Activated T-cell treated with anti-CD3 and anti-CD28 coated beads, Interleukin-2, amount 50 U/mL, for 1 hour (primary cell): Measurements from ENCODE around the gene ERFL.
"Not testable (repeated sequence)": the region's sequence is repeated elsewhere in the genome, so short reads cannot be mapped to it uniquely, and the experiment has no call there.

Experiments used
- DNase-seq: peaks from one replicate; pipeline ENCODE4 v3.0.0-alpha.2; 2020

The ERFL gene

DNA sequence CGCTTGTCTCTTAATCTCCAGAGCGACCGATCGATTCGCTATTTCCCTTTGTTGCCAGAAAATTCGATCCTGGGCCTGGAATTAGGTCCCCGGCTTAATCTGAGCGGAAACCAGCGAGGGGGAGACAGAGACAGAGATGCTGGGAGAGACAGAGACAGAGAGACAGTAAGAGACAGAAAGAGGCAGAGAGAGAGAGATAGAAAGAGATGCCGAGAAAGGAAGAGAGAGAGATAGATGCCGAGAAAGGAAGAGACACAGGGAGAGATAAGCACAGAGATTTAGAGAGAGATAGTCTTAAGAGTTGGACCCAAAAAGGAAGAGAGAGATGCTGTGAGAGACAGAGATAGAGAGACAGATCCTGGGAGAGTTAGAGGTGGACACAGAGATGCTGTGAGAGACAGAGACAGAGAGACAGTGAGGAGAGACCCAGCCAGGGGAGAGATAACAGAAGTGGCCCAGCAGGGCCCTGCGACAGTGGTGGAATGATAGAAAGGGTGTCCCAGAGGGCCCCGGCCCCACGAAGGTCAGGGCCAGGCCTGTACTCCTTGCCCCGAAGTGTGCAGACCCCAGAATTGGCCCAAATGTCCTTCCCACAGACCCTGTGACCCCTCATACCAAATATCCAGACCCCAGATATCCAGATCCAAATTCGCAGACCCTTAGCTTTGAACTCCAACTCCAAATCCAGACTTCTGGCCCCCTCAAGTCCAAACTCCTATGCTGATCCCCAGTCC, 1.3 kb downstream of the ERFL start:
- no peak for DNase-seq

DNA sequence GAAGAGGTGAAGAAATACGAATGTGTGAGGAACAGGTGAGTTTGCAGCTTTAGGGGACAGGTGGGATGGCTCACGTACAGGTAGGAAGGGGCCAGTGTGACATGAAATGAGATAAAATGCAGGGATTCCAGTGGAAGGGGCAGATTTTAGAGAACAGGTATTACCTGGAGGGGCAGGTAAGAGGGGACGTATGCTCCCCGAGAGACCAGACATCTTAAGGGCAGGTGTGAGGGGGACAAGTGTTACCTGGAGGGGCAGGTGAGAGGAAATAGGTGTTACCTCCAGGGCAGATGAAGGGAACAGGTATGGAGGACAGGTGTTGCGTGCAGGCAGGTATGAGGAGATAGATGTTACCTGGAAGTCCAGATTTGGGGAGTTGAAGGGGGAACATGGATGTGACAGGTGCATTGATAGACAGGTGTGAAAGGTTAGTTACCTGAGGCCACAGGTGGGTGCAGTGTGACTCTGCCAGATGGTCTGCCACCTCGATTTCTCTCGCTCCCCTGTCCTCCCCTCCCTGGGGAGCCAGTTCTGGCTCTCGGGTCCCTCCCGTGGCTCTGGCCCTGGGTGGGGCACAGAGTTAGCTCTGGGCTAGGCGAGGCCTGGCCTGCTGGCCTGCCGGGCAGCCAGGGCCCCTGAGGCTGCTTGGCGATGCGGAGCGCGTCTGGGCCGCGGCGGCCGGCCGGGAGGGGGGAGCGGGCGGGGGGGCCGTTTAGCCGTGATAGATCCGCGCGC, 2.1 kb downstream of the ERFL start:
- no peak for DNase-seq

DNA sequence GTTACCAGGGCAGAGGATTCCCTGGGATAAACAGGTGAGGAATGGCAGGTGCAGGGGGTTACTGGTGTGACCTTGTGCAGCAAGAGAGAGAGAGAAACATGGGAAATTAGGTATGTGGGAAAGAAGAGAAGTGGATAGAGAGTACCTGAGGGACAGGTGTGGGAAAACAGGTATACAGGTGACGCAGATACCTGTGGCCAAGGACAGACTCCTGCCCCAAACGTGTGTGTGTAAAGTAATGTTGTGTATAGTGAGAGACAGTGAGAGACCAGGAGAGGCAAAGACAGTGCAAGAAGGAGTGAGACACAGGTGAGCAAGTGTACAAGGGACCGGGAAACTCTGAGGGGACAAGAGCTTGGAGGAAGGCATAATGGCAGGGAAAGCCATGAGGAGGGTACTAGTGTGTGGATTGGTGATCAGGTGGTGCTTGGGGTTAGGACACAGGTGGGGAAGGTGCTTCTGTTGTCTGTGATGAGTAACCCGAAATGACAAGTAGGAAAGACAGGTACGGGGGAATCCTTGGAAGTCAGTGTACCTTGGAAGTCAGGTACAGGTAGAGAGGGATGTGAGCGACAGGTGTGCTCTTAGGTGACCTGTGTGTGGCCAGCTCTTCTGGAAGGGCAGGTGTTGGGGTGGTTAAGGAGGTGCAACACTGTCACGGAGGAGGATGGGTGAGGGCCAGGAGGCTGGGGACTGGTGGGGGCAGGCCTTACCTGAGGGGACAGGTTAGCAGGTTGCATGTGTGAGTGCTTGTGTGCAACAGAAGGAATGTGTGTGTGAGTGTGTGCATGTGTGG, 2.8 kb downstream of the ERFL start:
- no peak for DNase-seq

DNA sequence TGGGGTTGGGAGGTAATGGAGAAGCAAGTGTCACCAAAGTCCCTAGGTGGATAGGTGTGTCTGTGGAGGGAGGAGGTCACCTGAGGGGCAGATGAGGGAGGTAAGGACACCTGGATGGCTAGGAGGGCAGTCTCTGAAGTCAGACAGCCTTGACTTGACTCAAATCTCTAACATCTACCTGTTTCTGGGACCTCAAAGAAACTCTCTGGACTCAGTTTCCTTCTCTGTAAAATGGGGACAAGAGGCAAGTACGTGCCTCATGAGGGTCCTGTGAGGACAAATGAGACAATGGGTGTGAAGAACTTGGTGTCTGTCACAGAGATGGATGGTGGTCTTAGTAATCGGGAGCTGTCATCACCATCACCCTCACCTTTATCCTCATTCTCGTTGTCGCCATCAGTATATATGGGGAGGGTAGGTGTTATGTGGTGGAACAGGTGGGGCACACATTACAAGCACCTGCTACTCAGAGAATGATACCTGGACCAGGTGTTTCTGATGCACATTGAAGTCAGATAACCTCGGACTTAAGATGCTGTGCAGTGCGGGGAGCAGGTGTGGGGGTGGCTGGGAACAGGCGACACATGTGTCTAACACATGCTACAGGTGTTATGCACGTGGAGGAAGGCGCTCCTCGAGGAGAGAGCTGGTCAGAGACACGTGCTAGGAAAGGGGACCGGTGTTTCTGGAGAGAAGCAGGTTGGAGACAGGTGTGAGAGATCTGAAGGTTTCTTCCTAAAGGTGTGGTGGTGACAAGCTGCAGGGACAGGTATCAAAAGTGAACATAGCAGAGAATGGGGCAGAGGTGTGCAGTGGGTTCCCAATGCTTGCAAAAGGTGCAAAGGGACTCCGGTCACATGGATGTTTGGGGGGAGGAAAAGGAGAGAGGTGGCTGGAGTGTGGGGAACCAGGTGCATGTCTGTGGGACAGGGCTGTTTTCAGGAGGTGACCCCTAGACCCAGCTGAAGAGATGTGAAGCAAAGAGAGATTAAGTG, 3.8 kb downstream of the ERFL start:
- DNase-seq, result no peak

DNA sequence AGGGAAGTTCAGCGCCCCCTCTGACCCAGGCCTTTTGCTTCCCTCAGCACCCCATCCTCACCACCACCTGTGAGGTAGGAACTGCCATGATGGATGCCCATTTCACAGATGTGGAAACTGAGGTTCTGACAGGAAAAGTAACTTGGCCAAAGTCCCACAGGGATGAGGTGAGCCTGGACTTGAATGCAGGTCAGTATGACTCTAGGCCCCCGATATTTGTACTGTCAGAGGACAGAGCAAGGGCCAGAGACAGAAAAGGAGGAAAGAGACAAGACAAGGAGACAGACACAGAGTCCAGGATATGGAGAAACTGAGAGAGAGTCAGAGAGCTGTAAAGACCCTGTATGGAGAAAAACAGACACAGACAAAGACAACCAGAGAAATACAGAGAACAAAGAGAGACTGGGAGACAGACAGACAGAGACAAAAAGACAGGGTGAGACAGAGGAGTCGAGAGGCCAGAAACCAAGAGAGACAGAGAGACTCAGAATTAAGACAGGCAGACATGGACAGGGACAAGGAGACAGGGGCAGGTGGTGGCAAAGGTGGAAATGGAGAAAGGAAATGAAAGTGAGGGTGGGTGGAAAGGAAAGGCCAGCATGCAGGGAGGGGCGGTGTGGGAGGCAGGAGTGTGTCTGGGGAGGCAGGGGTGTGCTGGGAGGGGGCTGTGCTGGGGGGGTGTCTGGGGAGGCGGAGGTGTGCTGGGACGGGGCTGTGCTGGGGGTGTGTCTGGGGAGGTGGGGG, 5.0 kb downstream of the ERFL start:
- no peak for DNase-seq

DNA sequence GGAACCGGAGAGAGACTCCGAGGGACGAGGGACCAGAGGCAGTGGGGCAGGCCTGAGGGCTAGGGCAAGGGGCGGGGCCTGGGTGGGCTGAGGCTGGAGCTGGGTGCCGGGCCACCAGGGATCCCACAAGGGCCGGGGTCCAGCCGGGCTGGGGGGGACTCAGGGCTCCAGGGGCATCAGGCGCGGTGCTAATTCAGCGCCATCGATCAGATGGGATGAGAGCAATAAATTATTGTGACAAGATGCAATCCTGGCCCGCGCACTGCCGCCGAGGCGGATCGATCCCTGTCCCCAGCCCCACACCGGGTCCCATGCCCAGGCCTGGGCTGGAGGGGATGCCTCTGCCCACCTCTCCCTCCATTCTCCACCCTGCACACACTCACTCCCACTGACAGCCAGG, 5.7 kb downstream of the ERFL start:
- no peak for DNase-seq

DNA sequence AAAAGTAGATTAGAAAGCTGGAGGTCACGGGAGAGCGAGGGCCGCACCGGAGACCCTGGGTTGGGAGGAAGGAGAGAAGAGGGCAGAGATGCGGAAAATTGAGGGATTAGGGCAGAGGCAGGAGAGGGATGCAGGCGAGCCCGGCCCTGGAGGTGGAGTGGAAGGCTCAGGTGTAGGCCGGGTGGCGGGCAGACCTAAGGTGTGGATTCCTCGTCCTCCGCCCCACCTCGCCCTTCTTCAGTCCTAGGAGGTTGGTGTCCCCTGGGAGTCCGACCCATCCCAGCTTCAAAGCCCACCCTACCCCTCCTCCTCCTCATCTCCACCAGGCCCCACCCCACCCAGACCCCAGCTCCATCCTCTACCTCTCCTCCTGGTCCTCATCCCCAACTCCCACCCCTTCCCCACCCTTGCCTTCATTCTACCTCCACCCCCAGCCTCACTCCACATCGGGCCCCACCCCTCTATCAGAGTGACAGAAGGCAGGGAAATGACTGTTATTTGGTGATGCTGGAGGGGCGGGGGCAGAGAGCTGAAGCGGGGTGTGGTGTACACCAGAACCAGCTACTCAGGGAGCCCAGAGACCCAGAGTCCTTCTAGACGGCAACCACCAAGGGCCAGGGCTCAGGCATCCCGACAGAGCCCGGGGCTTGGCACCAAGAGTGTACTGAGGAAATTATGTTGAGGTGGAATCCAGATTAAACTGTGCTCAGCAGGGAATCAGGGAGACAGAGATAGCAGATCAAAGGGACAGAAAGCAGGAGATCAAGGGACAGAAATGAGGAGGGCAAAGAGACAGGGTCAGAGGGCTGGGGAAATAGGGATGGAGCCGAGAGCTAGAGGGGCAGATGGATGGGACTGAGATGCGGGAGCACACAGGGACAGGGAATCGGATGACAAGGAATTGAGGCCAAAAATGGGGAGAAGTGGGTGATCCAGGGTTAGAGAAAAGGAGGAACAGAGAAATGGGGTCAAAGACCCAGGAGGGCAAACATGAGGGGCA, 6.4 kb downstream of the ERFL start:
- no peak for DNase-seq

DNA sequence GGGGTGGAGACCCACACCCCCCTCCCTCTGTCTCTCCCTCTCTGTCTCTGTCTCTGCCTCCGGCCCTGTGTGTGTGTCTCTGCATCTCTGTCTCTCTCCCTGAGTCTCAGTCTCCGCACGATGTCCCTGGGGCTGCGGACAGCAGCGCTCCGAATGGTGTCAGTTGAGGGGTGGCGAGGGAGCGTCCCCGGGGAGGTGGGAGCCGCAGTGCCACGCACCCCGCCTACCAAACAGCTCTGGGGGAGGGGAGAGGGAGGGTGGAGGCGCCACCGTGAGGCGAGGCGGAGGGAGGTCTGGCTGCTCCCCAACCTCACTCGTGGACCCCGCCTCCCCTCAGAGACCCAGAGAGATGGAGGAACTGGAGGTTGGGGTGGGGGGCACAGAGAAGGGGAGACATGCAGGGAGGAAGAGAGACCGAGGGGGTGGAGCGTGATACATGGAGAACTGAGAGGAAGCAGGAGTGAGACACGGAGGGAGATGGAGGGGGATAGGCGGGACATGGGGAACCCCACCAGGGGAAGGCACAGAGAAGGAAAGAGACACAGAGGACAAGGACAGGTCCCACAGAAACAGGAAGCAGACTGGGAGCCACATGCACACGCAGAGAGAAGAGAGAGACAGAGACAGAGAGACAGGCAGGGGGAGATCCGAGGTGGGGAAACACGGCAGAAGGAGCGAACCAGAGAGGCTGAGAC, 7.2 kb downstream of the ERFL start:
- DNase-seq, result no peak

DNA sequence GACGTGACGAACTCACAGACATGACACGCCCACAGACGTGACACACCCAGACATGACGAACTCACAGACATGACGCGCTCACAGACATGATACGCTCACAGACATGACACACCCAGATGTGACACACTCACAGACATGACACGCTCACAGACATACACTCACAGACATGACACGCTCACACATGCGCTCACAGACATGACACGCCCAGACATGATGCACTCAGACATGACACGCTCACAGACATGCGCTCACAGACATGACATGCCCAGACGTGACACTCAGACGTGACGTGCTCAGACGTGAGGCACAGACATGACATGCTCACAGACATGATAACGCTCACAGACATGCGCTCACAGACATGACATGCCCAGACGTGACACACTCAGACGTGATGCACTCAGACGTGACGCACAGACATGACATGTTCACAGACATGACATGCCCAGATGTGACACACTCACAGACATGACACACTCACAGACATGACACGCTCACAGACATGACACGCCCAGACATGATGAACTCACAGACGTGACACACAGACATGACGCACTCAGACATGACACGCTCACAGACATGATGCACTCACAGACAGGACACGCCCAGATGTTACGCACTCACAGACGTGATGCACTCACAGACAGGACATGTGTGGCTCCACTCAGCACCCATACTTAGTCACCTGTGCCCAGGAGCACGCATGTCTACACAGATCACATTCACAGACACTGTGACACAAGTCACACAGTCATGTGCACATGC, 8.1 kb downstream of the ERFL start:
- DNase-seq, result no peak

DNA sequence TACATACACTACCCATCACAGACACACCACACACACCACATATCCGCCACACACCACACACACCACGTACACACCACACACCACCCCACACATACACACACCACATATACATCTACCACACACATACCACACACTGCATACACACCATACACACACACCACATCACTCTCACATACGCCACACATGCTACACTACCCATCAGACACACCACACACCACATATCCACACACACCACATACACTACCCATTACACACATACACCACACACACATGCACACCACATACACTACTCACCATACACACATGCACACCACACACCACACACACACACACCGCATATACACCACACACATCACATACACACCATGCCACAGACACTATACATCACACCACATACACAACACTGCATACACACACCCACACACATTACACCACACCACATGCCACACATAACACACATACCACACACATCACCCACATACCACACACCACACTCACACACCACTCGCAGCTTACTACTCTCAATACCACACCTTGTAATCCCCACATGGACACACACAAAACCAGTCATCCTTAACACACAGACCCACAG, 9.5 kb downstream of the ERFL start:
- no peak for DNase-seq

DNA sequence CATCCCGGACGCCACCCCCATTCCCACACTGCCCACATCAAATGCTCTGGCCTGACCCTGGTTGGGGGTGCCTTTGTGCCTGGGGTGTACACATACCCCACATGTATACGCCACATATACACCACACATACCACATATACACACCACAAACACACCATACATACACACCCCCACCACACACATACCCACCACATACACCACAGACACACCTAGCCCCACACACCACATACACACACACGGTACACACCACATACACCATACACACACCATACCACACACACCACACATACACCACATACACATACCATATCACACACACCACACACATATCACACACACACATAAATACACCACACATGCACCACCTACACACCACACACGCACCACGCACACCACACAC, 10.2 kb downstream of the ERFL start:
- no peak for DNase-seq

DNA sequence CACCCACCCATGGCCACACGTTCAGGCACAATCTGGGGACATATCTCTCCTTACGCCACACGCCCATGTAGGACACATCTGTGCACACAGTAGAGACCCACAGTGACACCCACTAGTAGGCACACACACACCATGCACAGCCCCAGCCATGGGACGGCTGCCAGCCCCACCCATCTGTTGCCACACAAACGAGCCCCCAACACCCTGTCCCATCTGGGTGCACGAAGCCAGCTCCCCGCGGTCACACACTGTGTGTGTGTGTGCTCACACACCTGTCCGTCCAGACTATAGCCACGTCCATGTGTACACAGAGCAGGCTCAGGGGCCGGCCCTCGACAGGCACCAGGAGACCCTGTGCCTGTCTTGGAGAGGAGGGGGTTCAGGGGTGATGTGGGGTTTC, 10.6 kb downstream of the ERFL start:
- no peak for DNase-seq

DNA sequence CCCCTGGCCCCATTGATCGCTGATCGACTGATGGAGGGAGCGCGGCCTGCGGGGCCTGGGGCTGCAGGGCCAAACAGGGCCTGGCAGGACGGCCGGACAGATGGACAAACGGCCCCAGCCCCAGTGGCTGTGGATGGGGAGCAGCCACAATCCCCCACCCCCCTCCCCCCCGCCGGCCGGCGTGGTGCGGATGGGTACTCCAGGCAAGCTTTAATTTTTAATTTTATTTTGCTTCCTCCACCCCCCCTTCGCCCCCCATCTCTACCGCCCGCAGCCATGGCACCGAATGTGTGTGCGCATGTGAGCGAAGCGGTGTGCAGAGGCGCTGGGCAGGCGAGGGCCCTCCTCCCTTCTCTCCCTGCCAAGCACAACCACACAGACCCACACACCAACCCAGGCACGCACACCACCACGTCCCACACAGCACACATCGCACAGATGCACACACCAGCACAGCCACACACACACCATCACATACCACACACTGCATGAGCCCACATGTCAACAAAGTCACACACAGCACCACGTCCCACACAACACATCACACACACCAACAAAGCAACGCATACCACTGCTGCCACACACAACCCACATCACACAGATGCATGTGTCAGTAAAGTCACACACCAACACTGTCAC, 12.4 kb downstream of the ERFL start:
- no peak for DNase-seq

DNA sequence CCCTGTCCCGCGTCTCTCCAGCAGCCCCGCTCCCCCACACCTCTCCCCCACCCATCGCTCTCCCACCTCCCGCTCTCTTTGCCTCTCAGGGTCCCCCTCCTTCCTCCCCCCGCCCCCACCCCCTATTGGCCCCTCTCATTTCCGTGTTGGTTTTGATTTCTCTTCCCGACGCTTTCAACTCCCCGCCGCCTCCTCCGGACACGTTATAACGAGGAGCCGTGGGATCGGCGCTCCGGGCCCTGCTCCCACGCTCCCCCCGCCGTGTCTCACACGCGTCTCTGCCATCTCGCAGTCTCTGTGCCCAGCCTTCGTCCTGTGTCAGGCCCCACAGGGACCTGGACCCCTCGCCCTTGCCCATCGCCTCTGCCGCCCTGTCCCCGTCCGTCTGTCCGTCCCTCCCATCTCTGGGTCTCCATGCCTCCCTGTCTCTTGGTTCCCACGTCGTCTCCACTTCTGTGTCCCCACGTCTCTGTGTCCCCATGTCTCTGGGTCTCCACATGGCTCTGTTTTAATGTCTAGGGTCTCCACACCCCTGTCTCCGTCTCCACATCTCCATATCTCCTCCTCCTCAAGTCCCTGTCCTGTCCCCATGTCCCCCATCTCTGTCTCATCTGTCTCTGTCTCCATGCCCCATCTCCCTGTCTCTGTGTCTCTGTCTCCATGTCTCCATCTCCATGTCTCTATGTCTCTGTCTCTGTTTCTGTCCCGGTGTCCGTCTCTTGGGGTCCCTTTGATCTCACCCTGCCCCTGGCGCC, 13.1 kb downstream of the ERFL start:
- DNase-seq, result no peak

DNA sequence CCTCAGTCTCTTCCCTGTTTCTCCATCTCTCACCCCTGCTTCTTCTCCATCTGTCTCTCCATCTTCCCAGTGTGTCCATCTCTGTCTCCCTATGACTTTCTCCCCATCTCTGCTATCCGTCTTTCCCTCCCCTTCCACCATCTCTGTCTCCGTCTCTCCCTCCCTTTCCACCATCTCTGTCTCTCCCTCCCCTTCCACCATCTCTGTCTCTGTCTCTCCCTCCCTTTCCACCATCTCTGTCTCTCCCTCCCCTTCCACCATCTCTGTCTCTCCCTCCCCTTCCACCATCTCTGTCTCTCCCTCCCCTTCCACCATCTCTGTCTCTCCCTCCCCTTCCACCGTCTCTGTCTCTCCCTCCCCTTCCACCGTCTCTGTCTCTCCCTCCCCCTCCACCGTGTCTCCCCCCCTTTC, 13.8 kb downstream of the ERFL start:
- DNase-seq, result not testable (repeated sequence)

DNA sequence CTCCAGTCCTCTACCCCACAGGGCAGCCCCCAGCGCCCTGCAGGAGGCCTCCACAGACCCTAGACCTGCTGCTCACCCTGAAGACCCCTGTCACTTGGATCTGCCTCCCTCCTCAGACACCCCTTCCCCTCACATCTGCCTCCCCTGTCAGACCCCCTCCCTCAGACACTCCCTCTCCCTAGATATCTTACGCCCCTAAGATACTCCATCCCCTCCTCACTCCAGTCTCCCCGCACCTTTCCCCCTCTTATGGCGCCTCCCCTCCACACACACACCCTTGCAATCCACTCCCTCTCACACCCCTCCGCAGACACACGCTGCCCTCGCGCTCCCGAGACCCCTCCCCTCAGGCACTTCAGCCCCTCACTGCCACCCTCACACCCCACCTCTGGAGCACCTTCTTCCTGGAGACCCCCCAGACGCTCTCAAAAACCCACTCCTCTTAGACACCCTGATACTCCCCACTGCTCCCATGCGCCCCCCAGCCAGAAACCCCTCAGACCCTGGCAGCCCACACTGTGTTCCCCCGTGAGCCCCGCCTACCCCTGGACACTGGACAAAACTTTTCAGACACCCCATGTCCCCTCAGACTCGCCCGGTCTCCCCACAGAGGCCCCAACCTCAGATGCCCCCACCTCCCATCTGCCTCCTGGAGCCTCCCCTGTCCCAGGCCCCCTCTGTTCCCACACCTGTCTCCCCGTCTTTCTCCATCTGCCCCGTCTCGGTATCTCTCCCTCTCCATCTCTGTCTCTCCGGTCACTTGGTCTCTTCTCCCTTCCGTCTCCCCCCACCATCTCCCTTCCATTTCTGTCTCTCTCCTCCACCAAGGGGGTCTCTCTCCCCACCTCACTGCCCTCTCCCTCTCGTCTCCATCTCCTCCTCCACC, 14.5 kb downstream of the ERFL start:
- no peak for DNase-seq
